GM23338 (cell line): ENCODE measurements around the gene PITX1. TPM values are rescaled to one million over a fixed set of nuclear protein-coding genes. Genes with fewer than 3 reads are reported as not detected.

Experiments
- ATAC-seq: fragments of 200-7000 bp; cut with Tn5 transposase; 3 replicates; pipeline ENCODE4 v1.9.1; 2020
- DNase-seq: peaks from one replicate; pipeline ENCODE4 v3.0.0-alpha.2; 2015; ENCODE audit warnings: low spot score
- H2AFZ ChIP-seq: fragments of 200-600 bp; sonication (generic); 2 replicates; pipeline ENCODE4 v1.8.0; 2016; ENCODE audit warnings: antibody characterized with exemption, mild to moderate bottlenecking, moderate library complexity
- H3F3A ChIP-seq: fragments of 200-600 bp; sonication (generic); replicated peaks from 2 replicates; pipeline ENCODE4 v1.8.0; 2017; ENCODE audit warnings: antibody characterized with exemption, mixed run types, low read depth
- H3K27ac ChIP-seq: fragments of 200-600 bp; sonication (generic); 2 replicates; pipeline ENCODE4 v1.6.1; 2016; ENCODE audit warnings: low read depth
- H3K27me3 ChIP-seq: fragments of 200-600 bp; sonication (generic); 2 replicates; pipeline ENCODE4 v1.8.0; 2016; ENCODE audit warnings: mild to moderate bottlenecking, mixed run types, moderate library complexity; ENCODE audit not compliant: insufficient read depth
- H3K36me3 ChIP-seq: fragments of 200-600 bp; sonication (generic); 2 replicates; pipeline ENCODE4 v1.8.0; 2016; ENCODE audit warnings: mild to moderate bottlenecking; ENCODE audit not compliant: insufficient read depth
- H3K4me1 ChIP-seq: fragments of 200-600 bp; sonication (generic); 2 replicates; pipeline ENCODE4 v1.8.0; 2016; ENCODE audit warnings: mild to moderate bottlenecking, moderate library complexity; ENCODE audit not compliant: insufficient read depth
- H3K4me2 ChIP-seq: fragments of 200-600 bp; sonication (generic); 2 replicates; pipeline ENCODE4 v1.7.1; 2017; ENCODE audit warnings: mixed run types
- H3K4me3 ChIP-seq: fragments of 200-600 bp; sonication (generic); 2 replicates; pipeline ENCODE4 v1.6.1; 2016; ENCODE audit warnings: mixed run types
- H3K79me2 ChIP-seq: fragments of 200-600 bp; sonication (generic); replicated peaks from 2 replicates; pipeline ENCODE4 v1.8.0; 2017; ENCODE audit warnings: mild to moderate bottlenecking; ENCODE audit not compliant: insufficient read depth
- H3K9me2 ChIP-seq: fragments of 200-600 bp; sonication (generic); 2 replicates; pipeline ENCODE4 v1.8.0; 2017; ENCODE audit not compliant: insufficient read depth
- H4K20me1 ChIP-seq: fragments of 200-600 bp; sonication (generic); replicated peaks from 2 replicates; pipeline ENCODE4 v1.8.0; 2017; ENCODE audit warnings: mild to moderate bottlenecking; ENCODE audit not compliant: insufficient read depth
- H3K27ac Mint-ChIP-seq: 2 replicates; pipeline ENCODE4 v1.8.0; 2020; ENCODE audit warnings: inconsistent platforms, mild to moderate bottlenecking, moderate library complexity, mixed read lengths
- H3K27me3 Mint-ChIP-seq: 3 replicates; pipeline ENCODE4 v1.8.0; 2022; ENCODE audit warnings: low read depth, mild to moderate bottlenecking, moderate library complexity, mixed read lengths, inconsistent platforms; ENCODE audit not compliant: insufficient read depth, poor library complexity
- H3K36me3 Mint-ChIP-seq: 3 replicates; pipeline ENCODE4 v1.8.0; 2021; ENCODE audit warnings: low read depth, mild to moderate bottlenecking, inconsistent platforms, moderate library complexity, mixed read lengths
- H3K4me1 Mint-ChIP-seq: 3 replicates; pipeline ENCODE4 v1.8.0; 2020; ENCODE audit warnings: mild to moderate bottlenecking, inconsistent platforms, mixed read lengths
- H3K4me3 Mint-ChIP-seq: 3 replicates; pipeline ENCODE4 v1.8.0; 2021; ENCODE audit warnings: moderate library complexity, mild to moderate bottlenecking, inconsistent platforms, mixed read lengths
- H3K9me3 Mint-ChIP-seq: 3 replicates; pipeline ENCODE4 v1.8.0; 2020; ENCODE audit warnings: moderate library complexity, mild to moderate bottlenecking, inconsistent platforms, mixed read lengths
- CREB1 ChIP-seq: fragments of 250-450 bp; sonication (Bioruptor Pico); IDR thresholded peaks from 2 replicates; pipeline ENCODE4 v1.5.0; 2020; ENCODE audit warnings: low read depth, mild to moderate bottlenecking, moderate library complexity
- ETS1 ChIP-seq: IDR thresholded peaks from 2 replicates; pipeline ENCODE4 v1.6.1; 2016; ENCODE audit warnings: antibody characterized with exemption
- EZH2 ChIP-seq: fragments of 200-600 bp; sonication (generic); IDR thresholded peaks from one replicate; pipeline ENCODE4 v1.8.0; 2017; ENCODE audit warnings: antibody characterized with exemption, mild to moderate bottlenecking, low read depth; ENCODE audit not compliant: unreplicated experiment
- EZH2phosphoT487 ChIP-seq: fragments of 200-600 bp; sonication (generic); IDR thresholded peaks from one replicate; pipeline ENCODE4 v1.8.1; 2018; ENCODE audit warnings: antibody characterized with exemption; ENCODE audit not compliant: unreplicated experiment
- JUNB ChIP-seq: IDR thresholded peaks from one replicate; pipeline ENCODE4 v1.6.1; 2016; ENCODE audit warnings: antibody characterized with exemption; ENCODE audit not compliant: unreplicated experiment
- NANOG ChIP-seq: IDR thresholded peaks from 2 replicates; pipeline ENCODE4 v1.6.1; 2016; ENCODE audit warnings: antibody characterized with exemption, borderline replicate concordance
- POLR2AphosphoS5 ChIP-seq: IDR thresholded peaks from 2 replicates; pipeline ENCODE4 v1.6.1; 2016; ENCODE audit warnings: antibody characterized with exemption, low read depth
- REST ChIP-seq: IDR thresholded peaks from one replicate; pipeline ENCODE4 v1.6.1; 2018; ENCODE audit warnings: antibody characterized with exemption; ENCODE audit not compliant: unreplicated experiment
- STAT1 ChIP-seq: IDR thresholded peaks from one replicate; pipeline ENCODE4 v1.6.1; 2016; ENCODE audit warnings: antibody characterized with exemption; ENCODE audit not compliant: unreplicated experiment
- ZNF114 ChIP-seq: fragments of 250-450 bp; sonication (Bioruptor Pico); IDR thresholded peaks from 2 replicates; pipeline ENCODE4 v1.5.0; 2020; ENCODE audit warnings: mild to moderate bottlenecking, moderate library complexity
- ZNF331 ChIP-seq: fragments of 250-450 bp; sonication (Bioruptor Pico); IDR thresholded peaks from 2 replicates; pipeline ENCODE4 v1.5.0; 2020; ENCODE audit warnings: low read depth, mild to moderate bottlenecking, moderate library complexity
- ZNF462 ChIP-seq: fragments of 250-450 bp; sonication (Bioruptor Pico); IDR thresholded peaks from 2 replicates; pipeline ENCODE4 v1.5.0; 2020; ENCODE audit warnings: mild to moderate bottlenecking, moderate library complexity
- polyA plus RNA-seq: library from polyadenylated mRNA; unstranded; fragments of >200 nt; fragmentation: Nextera tagmentation; extraction: Ambion mirVana; gene quantifications from 2 replicates; pipeline ENCODE4 v1.2.1, GENCODE V29; 2016
- total RNA-seq: library from RNA; depleted of rRNA; stranded (reverse); fragments of >200 nt; shearing (Covaris generic); gene quantifications from 2 replicates; pipeline ENCODE4 v1.2.3, GENCODE V29; 2014
- TF ChIP-seq, protein P1 (sequence below), 2 experiments: fragments of 200-600 bp in 1 of 2; sonication (generic) in 1 of 2; conservative IDR thresholded peaks; 2 replicates each; pipeline versions ENCODE4 v1.5.1 to v1.6.1; 2016 to 2017; ENCODE audit warnings: antibody characterized with exemption in 2 of 2, low read depth in 2 of 2, mild to moderate bottlenecking in 2 of 2, moderate library complexity in 1 of 2

Gene PITX1
- total and polyA plus RNA-seq, 2 experiments from 2014 or later, result not detected

- H3F3A ChIP-seq, result no peaks in the 10 kb centered on the region
- TF ChIP-seq POLR2AphosphoS5, result no peak
- no peak for TF ChIP-seq EZH2phosphoT487
- TF ChIP-seq ZNF331 (CRISPR knock-in tag), result no peak
- TF ChIP-seq ETS1, result no peak
- TF ChIP-seq EZH2, result no peak
- TF ChIP-seq ZNF114, result no peak
- TF ChIP-seq REST, result no peak
- TF ChIP-seq ZNF462 (CRISPR knock-in tag), result no peak
- TF ChIP-seq CREB1, result no peak
- no peak for TF ChIP-seq NANOG
- no peak for TF ChIP-seq STAT1
- TF ChIP-seq JUNB, result no peak
- TF ChIP-seq, protein P1, sequence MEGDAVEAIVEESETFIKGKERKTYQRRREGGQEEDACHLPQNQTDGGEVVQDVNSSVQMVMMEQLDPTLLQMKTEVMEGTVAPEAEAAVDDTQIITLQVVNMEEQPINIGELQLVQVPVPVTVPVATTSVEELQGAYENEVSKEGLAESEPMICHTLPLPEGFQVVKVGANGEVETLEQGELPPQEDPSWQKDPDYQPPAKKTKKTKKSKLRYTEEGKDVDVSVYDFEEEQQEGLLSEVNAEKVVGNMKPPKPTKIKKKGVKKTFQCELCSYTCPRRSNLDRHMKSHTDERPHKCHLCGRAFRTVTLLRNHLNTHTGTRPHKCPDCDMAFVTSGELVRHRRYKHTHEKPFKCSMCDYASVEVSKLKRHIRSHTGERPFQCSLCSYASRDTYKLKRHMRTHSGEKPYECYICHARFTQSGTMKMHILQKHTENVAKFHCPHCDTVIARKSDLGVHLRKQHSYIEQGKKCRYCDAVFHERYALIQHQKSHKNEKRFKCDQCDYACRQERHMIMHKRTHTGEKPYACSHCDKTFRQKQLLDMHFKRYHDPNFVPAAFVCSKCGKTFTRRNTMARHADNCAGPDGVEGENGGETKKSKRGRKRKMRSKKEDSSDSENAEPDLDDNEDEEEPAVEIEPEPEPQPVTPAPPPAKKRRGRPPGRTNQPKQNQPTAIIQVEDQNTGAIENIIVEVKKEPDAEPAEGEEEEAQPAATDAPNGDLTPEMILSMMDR (conservative IDR thresholded peaks at IDR 0.05; ENCODE audit: low read depth in 2 of 2), result no peak
- Mint-ChIP-seq H3K27ac (no peak overlapping the region), H3K36me3 (no peaks in the 10 kb centered on the region), H3K4me3 (no peak overlapping the region; the same call in 2 of the 3 replicates), H3K9me3 (no peaks in the 10 kb centered on the region; the same call in 2 of the 3 replicates), H3K27me3 (peaks cover 59% of the 10 kb centered on the region), H3K4me1 (peaks cover 14% of the 10 kb centered on the region)
- no peaks in the 10 kb centered on the region for H3K4me1 ChIP-seq
- H3K27ac ChIP-seq, result no peak overlapping the region
- no peaks in the 10 kb centered on the region for H3K79me2 ChIP-seq
- H3K9me2 ChIP-seq, result no peaks in the 10 kb centered on the region
- no peaks in the 10 kb centered on the region for H3K36me3 ChIP-seq
- no peak for ATAC-seq
- H2AFZ ChIP-seq, result no peak overlapping the region
- peaks cover 64% of the 10 kb centered on the region for H3K27me3 ChIP-seq
- no peak overlapping the region for H3K4me3 ChIP-seq
- H3K4me2 ChIP-seq, result no peak overlapping the region
- peaks cover 7% of the 10 kb centered on the region; the same call in 1 of the 2 replicates for H4K20me1 ChIP-seq
- no peak for DNase-seq
Measured at GRCh38 chr5:135051399-135051798, 17.4 kb upstream of the PITX1 start.
